HG03139 (cell line): ENCODE measurements around the gene PTPN2.

Experiments used
- ATAC-seq: cut with Tn5 transposase; IDR thresholded peaks from one replicate; pipeline ENCODE4 v1.9.1; 2021; ENCODE audit not compliant: unreplicated experiment

Gene PTPN2

DNA sequence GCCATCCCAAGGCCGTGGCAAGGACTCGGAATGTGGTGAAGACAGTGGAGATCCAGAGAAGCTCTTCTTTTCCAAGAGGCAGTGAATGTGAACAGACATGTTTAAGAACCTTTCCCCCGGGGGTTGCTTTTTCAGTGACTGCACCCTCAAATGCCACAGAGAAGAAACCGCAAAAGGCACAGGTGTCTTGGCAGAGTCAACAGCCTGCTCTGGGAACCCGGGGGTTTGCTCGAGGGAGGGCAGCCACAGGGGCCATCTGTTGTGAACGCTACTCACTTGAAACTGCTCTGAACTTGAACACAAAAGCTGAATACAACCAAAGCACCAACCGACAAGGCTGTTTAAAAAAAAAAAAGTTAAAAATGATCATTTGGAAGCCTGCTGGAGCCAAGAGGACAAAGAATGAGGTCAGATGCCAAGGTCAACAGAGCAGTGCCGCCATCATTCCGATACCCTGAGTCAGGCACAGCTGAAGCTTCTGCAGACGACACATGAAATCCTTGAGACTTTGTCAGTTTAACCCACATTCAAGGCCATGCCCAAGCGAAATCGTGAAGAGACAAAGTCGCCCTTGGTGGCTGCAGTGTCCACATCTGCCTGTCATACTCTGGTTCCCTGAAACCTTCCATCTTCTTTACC, 133.8 kb downstream of the PTPN2 start:
- no peak for ATAC-seq

DNA sequence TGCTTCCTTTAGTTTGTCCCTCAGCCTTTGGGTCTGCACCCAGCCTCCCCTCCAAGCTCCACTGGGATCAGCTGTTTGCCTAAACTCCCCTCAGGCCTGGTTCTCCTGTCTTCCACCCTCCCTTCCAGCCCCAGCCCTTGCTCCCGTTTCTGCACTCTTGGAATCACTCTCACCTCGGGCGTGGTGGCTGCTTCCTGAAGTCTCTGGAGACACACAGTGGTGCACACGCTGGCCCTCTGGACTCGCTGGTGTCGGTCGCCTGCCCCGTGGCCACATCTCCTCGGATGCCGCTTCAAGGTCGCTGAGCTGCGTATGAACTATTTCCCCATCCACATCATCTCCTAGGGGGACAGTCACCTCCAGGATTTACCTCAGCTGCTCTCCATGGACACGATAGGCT, 134.9 kb downstream of the PTPN2 start:
- no peak for ATAC-seq

GRCh38 chr18:12748671-12749070, 135.4 kb downstream of the PTPN2 start:
- no peak for ATAC-seq

GRCh38 chr18:12747530-12748315, 136.3 kb downstream of the PTPN2 start:
- no peak for ATAC-seq

DNA sequence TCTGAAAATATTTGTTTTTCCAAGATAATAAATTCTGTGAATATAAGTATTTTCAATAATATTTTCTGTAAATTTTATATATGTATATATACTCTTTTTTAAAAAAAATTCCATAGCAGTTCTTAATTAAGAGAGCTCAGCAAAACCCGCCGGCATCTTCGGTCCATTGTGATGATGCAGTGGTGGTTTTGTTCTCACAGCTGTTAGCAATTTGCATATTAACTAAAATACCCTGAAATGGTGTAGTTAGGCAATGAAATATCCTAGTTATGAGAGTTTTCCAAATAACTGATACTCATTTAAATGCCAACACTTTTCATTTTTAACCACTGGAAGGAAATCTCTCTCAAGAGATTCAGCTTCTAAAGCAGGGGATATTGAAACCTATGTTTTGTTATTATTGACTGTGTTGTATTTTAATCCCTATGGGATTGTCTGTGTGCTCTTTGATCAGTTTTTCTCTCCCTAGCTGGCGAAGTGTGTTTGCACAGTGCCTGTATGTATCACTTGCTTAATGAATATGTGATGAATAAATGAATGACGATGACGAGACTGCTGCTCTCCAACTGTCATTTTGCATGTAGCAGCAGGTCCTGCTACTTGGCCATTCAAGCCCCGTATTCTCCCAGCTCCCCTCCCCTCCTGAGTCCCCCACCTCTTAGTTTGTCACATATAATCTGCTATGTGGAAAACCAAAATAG, 138.8 kb downstream of the PTPN2 start:
- no peak for ATAC-seq

DNA sequence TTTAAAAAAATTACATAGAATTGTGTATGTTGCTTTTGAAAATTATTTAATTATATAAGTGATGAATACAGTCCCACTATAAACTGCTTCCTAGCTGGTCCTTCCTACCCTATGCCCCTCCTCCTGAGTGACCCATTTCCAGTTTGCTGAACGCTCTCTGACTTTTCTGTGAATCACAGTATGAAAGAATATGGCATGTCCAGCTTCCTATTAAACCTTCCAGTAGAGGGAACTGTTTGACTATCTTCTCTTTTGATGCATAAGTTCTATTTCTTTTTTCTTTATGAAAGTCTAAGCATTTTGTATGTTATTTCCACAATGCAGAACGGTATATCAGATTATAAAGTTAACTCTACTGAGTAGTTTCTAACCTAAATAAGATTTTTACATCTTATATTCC, 139.9 kb downstream of the PTPN2 start:
- no peak for ATAC-seq

DNA sequence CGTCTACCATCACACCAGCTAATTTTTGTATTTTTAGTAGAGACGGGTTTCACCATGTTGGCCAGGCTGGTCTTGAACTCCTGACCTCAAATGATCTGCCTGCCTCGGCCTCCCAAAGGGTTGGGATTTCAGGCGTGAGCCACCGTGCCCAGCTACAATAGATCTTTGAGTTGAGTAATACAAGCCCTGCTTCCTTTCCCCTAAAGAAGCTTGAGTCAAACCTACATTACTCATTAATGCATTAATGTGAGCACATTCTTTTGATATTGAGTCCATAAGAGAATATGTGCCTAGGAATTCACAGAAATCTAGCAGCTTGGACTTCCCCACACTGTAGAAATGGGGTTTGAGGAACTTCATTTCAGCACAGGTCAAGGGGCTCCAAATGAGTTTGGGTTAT, 141.6 kb downstream of the PTPN2 start:
- no peak for ATAC-seq
